ENCODE results near the gene DRC7. TPM values are rescaled to one million over a fixed set of nuclear protein-coding genes. Genes with fewer than 3 reads are reported as not detected.

DRC7 gene
- total and polyA plus RNA-seq, 2 donors from 2014 or later = 1.8 to 3.2 TPM

DNA sequence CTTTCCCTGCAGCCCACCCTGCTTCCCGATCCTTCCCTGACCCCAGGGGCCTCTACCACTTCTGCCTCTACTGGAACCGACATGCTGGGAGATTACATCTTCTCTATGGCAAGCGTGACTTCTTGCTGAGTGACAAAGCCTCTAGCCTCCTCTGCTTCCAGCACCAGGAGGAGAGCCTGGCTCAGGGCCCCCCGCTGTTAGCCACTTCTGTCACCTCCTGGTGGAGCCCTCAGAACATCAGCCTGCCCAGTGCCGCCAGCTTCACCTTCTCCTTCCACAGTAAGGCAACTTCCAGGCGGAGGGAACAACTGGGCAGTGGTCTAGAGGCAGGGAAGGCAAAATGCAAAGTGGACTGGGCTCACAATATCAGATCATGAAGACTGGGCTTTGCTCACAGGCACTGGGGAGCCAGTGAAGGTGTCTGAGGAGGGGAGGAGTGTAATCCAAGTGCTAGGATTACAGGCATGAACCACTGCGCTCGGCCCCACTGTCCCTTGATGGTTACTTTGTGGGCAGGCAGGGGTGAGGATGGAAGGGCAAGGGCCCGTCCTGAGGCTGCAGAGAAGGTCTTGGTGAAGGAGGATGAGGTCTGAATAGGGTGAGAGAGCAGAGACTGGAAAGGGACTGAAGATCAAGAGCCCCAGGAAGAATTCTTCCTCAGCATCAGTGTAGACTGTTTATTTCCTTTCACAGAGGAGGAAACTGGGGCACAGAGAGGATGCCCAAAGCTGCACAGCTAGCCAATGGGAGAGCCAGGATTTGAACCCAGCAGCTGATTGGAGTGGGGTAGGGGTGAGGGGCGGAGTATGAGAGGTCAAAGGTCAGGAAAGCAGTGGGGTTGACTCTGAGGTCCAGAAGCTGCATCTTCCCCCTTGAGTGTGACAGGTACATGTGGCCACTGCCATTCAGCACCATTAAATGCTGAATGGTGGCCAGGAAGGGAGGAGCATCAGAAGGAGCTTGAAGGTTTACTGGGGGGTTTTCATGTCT lies 43.0 kb upstream of the DRC7 start:
- intact Hi-C loops (cut with DNase I) = no loop called here
- Histone ChIP-seq H3K27me3 (ENCODE audit: control insufficient read depth, insufficient read depth, low read length) (no peaks in the 10 kb centered on the region), H3K4me1 (ENCODE audit: control insufficient read depth in 2 of 3, insufficient read depth in 2 of 3, low read depth in 1 of 3, low read length in 3 of 3) (peaks cover 0 to 10% (median 7%) of the 10 kb centered on the region in 3 donors), H3K4me3 (ENCODE audit: low read length in 3 of 3) (no peak overlapping the region), H3K36me3 (ENCODE audit: control insufficient read depth in 2 of 3, insufficient read depth in 3 of 3, low read length in 3 of 3) (peaks cover 0 to 59% (median 34%) of the 10 kb centered on the region in 3 donors), H3K9ac (ENCODE audit: low read length in 3 of 3) (no peak overlapping the region), H3K9me3 (ENCODE audit: control insufficient read depth in 2 of 3, insufficient read depth in 1 of 3, low read length in 3 of 3) (no peaks in the 10 kb centered on the region), H3K27ac (ENCODE audit: low read depth in 2 of 2, low read length in 2 of 2) (no peak overlapping the region)
- FAIRE-seq (no peak), DNase-seq (no peak)
- TF ChIP-seq, protein P1, sequence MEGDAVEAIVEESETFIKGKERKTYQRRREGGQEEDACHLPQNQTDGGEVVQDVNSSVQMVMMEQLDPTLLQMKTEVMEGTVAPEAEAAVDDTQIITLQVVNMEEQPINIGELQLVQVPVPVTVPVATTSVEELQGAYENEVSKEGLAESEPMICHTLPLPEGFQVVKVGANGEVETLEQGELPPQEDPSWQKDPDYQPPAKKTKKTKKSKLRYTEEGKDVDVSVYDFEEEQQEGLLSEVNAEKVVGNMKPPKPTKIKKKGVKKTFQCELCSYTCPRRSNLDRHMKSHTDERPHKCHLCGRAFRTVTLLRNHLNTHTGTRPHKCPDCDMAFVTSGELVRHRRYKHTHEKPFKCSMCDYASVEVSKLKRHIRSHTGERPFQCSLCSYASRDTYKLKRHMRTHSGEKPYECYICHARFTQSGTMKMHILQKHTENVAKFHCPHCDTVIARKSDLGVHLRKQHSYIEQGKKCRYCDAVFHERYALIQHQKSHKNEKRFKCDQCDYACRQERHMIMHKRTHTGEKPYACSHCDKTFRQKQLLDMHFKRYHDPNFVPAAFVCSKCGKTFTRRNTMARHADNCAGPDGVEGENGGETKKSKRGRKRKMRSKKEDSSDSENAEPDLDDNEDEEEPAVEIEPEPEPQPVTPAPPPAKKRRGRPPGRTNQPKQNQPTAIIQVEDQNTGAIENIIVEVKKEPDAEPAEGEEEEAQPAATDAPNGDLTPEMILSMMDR (IDR thresholded peaks at IDR 0.05; ENCODE audit: borderline replicate concordance, extremely low read depth, insufficient read depth) = no peak

DNA sequence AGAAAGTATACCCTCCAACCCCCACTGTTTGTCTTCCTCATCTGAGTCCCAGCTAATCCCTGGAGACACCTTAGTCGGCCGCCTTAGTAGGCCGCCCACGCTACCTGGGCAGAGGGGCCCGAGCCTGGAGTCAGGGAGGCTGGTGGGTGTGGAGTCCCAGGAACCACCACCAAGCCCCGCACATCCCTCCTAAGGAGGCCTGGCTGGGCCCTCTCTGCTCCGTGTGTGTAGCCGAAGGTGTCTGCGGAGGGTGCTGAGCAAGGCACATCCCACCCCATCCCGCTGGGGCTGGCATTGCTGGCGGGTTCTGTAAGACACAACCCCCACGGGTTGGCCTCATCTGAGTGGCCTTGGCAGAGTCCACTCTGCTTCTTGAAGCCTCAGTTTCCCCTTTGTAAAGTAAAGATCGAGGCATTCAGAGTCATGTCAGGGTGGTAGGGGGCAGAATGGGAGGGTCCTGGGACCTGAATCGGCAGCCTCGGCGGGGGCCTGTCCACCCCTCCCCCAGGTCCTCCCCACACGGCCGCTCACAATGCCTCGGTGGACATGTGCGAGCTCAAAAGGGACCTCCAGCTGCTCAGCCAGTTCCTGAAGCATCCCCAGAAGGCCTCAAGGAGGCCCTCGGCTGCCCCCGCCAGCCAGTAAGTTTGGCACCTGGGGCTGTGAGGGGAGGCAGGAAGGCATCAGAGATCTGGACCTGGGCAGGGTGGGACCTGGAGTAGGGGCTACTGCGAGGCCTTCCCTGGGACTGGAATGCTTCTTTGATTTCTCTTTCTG lies 41.7 kb upstream of the DRC7 start:
- DNase-seq (no peak), FAIRE-seq (no peak)
- no peaks in the 10 kb centered on the region for H3K9me3 ChIP-seq (ENCODE audit: control insufficient read depth in 2 of 3, insufficient read depth in 1 of 3, low read length in 3 of 3)
- H3K4me3 ChIP-seq (ENCODE audit: low read length in 3 of 3) = no peak overlapping the region
- TF ChIP-seq, protein P1 (IDR thresholded peaks at IDR 0.05; ENCODE audit: borderline replicate concordance, extremely low read depth, insufficient read depth) = no peak
- peaks cover 0 to 2% (median 1%) of the 10 kb centered on the region in 3 donors for H3K4me1 ChIP-seq (ENCODE audit: control insufficient read depth in 2 of 3, insufficient read depth in 2 of 3, low read depth in 1 of 3, low read length in 3 of 3)
- no peaks in the 10 kb centered on the region for H3K27me3 ChIP-seq (ENCODE audit: control insufficient read depth, insufficient read depth, low read length)
- intact Hi-C loops (cut with DNase I) = no loop called here
- no peak overlapping the region for H3K27ac ChIP-seq (ENCODE audit: low read depth in 2 of 2, low read length in 2 of 2)
- H3K36me3 ChIP-seq (ENCODE audit: control insufficient read depth in 2 of 3, insufficient read depth in 3 of 3, low read length in 3 of 3) = peaks cover 0 to 55% (median 35%) of the 10 kb centered on the region in 3 donors
- H3K9ac ChIP-seq (ENCODE audit: low read length in 3 of 3) = no peak overlapping the region

- Histone ChIP-seq H3K27ac (ENCODE audit: low read depth in 2 of 2, low read length in 2 of 2) (no peak overlapping the region), H3K4me3 (ENCODE audit: low read length in 3 of 3) (no peak overlapping the region), H3K4me1 (ENCODE audit: control insufficient read depth in 2 of 3, insufficient read depth in 2 of 3, low read depth in 1 of 3, low read length in 3 of 3) (peaks cover 0 to 2% (median 0%) of the 10 kb centered on the region in 3 donors), H3K9ac (ENCODE audit: low read length in 3 of 3) (no peak overlapping the region), H3K9me3 (ENCODE audit: control insufficient read depth in 2 of 3, insufficient read depth in 1 of 3, low read length in 3 of 3) (no peaks in the 10 kb centered on the region), H3K27me3 (ENCODE audit: control insufficient read depth, insufficient read depth, low read length) (no peaks in the 10 kb centered on the region), H3K36me3 (ENCODE audit: control insufficient read depth in 2 of 3, insufficient read depth in 3 of 3, low read length in 3 of 3) (peaks cover 0 to 60% (median 44%) of the 10 kb centered on the region in 3 donors)
- intact Hi-C loops (cut with DNase I) = no loop called here
- TF ChIP-seq, protein P1 (IDR thresholded peaks at IDR 0.05; ENCODE audit: borderline replicate concordance, extremely low read depth, insufficient read depth) = no peak
- DNase-seq = peak in 1 of 5 donors; percentile 58
- no peak for FAIRE-seq
Observed at GRCh38 chr16:57653936-57654335, 40.7 kb upstream of the DRC7 start.

All from kidney (tissue), 14 donors.